Astrocyte (in vitro differentiated cells and primary cell): ENCODE results near the gene IL20. TPM values are rescaled to one million over a fixed set of nuclear protein-coding genes. Genes with fewer than 3 reads are reported as not detected.

ENCODE experiments used
- DNase-seq: peaks from one replicate; pipeline ENCODE4 v3.0.0-alpha.2; 2010; ENCODE audit warnings: low read depth
- FAIRE-seq: peaks from 2 replicates; lab custom pipeline; 2011; peaks lifted over from hg19 to GRCh38; lab: Jason Lieb, UNC
- H2AFZ ChIP-seq: 2 replicates; pipeline ENCODE4 v1.6.0; 2012; ENCODE audit warnings: low read depth, low read length, inconsistent platforms
- H3K27ac ChIP-seq: 2 replicates; pipeline ENCODE4 v1.5.1; 2011; ENCODE audit warnings: low read depth, low read length, inconsistent platforms
- H3K27me3 ChIP-seq: 2 replicates; pipeline ENCODE4 v1.6.0; 2011; ENCODE audit warnings: low read length, inconsistent platforms; ENCODE audit not compliant: insufficient read depth
- H3K36me3 ChIP-seq: 2 replicates; pipeline ENCODE4 v1.5.1; 2011; ENCODE audit warnings: low read length, inconsistent platforms; ENCODE audit not compliant: insufficient read depth
- H3K4me1 ChIP-seq: 2 replicates; pipeline ENCODE4 v1.5.1; 2011; ENCODE audit warnings: low read length, inconsistent platforms; ENCODE audit not compliant: insufficient read depth
- H3K4me2 ChIP-seq: 2 replicates; pipeline ENCODE4 v1.6.0; 2012; ENCODE audit warnings: low read length, inconsistent platforms
- H3K4me3 ChIP-seq: 2 replicates; pipeline ENCODE4 v1.5.1; 2011; ENCODE audit warnings: low read depth, mild to moderate bottlenecking, low read length, inconsistent platforms; ENCODE audit not compliant: insufficient read depth
- H3K79me2 ChIP-seq: 2 replicates; pipeline ENCODE4 v1.6.0; 2012; ENCODE audit warnings: mild to moderate bottlenecking, low read length, inconsistent platforms; ENCODE audit not compliant: insufficient read depth
- H3K9ac ChIP-seq: 2 replicates; pipeline ENCODE4 v1.6.0; 2012; ENCODE audit warnings: mild to moderate bottlenecking, low read length, inconsistent platforms
- H3K9me3 ChIP-seq: 2 replicates; pipeline ENCODE4 v1.5.1; 2012; ENCODE audit warnings: low read depth, mild to moderate bottlenecking, low read length, inconsistent platforms; ENCODE audit not compliant: insufficient read depth
- H4K20me1 ChIP-seq: 2 replicates; pipeline ENCODE4 v1.6.0; 2012; ENCODE audit warnings: low read length, inconsistent platforms; ENCODE audit not compliant: insufficient read depth
- H3K27ac Mint-ChIP-seq: one replicate; pipeline ENCODE4 v1.8.0; 2021; ENCODE audit warnings: mild to moderate bottlenecking, mixed read lengths; ENCODE audit not compliant: unreplicated experiment
- H3K27me3 Mint-ChIP-seq: one replicate; pipeline ENCODE4 v1.8.0; 2021; ENCODE audit warnings: low read depth, mixed read lengths; ENCODE audit not compliant: unreplicated experiment
- H3K36me3 Mint-ChIP-seq: one replicate; pipeline ENCODE4 v1.8.0; 2021; ENCODE audit warnings: low read depth, mixed read lengths; ENCODE audit not compliant: unreplicated experiment
- H3K4me1 Mint-ChIP-seq: one replicate; pipeline ENCODE4 v1.8.0; 2021; ENCODE audit warnings: low read depth, mixed read lengths; ENCODE audit not compliant: unreplicated experiment
- H3K4me3 Mint-ChIP-seq: one replicate; pipeline ENCODE4 v1.8.0; 2021; ENCODE audit warnings: mild to moderate bottlenecking, moderate library complexity, mixed read lengths; ENCODE audit not compliant: unreplicated experiment
- H3K9me3 Mint-ChIP-seq: one replicate; pipeline ENCODE4 v1.8.0; 2021; ENCODE audit warnings: mild to moderate bottlenecking, mixed read lengths; ENCODE audit not compliant: unreplicated experiment
- CTCF ChIP-seq: IDR thresholded peaks from 2 replicates; pipeline ENCODE4 v1.5.1; 2011; ENCODE audit warnings: low read depth, mild to moderate bottlenecking, inconsistent platforms, low read length, moderate library complexity; ENCODE audit not compliant: insufficient read depth
- EZH2 ChIP-seq: IDR thresholded peaks from 2 replicates; pipeline ENCODE4 v1.6.1; 2012; ENCODE audit warnings: mild to moderate bottlenecking, low read length, inconsistent platforms; ENCODE audit not compliant: insufficient read depth
- total RNA-seq: library from RNA; stranded (reverse); gene quantifications from 2 replicates; pipeline ENCODE4 v1.2.1, GENCODE V29; 2021

IL20 gene
- total RNA-seq, 1 donor from 2014 or later, result not detected

- Histone ChIP-seq H3K27ac (no peak overlapping the region), H3K27me3 (peaks cover under 1% of the 10 kb centered on the region), H3K4me3 (no peak overlapping the region), H3K9me3 (no peaks in the 10 kb centered on the region), H3K4me2 (no peak overlapping the region), H3K9ac (no peak overlapping the region), H2AFZ (no peak overlapping the region), H3K79me2 (no peaks in the 10 kb centered on the region), H3K36me3 (no peaks in the 10 kb centered on the region), H3K4me1 (peaks cover 14% of the 10 kb centered on the region), H4K20me1 (no peaks in the 10 kb centered on the region)
- H3K27ac Mint-ChIP-seq, result no peak overlapping the region
- no peak for TF ChIP-seq CTCF
- no peak for TF ChIP-seq EZH2
- peaks cover under 1% of the 10 kb centered on the region for H3K36me3 Mint-ChIP-seq
- no peak overlapping the region for H3K4me3 Mint-ChIP-seq
- peaks cover 26% of the 10 kb centered on the region for H3K4me1 Mint-ChIP-seq
- peaks cover 22% of the 10 kb centered on the region for H3K27me3 Mint-ChIP-seq
- DNase-seq, result no peak
- peaks cover 2% of the 10 kb centered on the region for H3K9me3 Mint-ChIP-seq
- FAIRE-seq, result no peak
Measured at GRCh38 chr1:206903687-206904086, 38.3 kb downstream of the IL20 start.

GRCh38 chr1:206904423-206905142, 39.2 kb downstream of the IL20 start:
- peak overlapping the region; percentile 96 for H3K27ac Mint-ChIP-seq
- peaks cover 2% of the 10 kb centered on the region for H3K36me3 Mint-ChIP-seq
- Histone ChIP-seq H3K4me3 (no peak overlapping the region), H2AFZ (no peak overlapping the region), H3K27me3 (peaks cover 4% of the 10 kb centered on the region), H3K4me2 (peak overlapping the region; percentile 21), H3K9me3 (no peaks in the 10 kb centered on the region), H4K20me1 (no peaks in the 10 kb centered on the region), H3K79me2 (no peaks in the 10 kb centered on the region), H3K27ac (peak overlapping the region; percentile 43), H3K9ac (no peak overlapping the region), H3K36me3 (no peaks in the 10 kb centered on the region), H3K4me1 (peaks cover 9% of the 10 kb centered on the region)
- peaks cover 23% of the 10 kb centered on the region for H3K4me1 Mint-ChIP-seq
- DNase-seq (no peak), FAIRE-seq (no peak)
- H3K4me3 Mint-ChIP-seq, result no peak overlapping the region
- H3K9me3 Mint-ChIP-seq, result peaks cover 2% of the 10 kb centered on the region
- no peak for TF ChIP-seq CTCF
- TF ChIP-seq EZH2, result no peak
- peaks cover 26% of the 10 kb centered on the region for H3K27me3 Mint-ChIP-seq
